Hepatocyte (in vitro differentiated cells): ENCODE data around the gene OCA2. TPM values are rescaled to one million over a fixed set of nuclear protein-coding genes. Genes with fewer than 3 reads are reported as not detected.

Experiments used
- DNase-seq: peaks from one replicate; pipeline ENCODE4 v3.0.0-alpha.2; 2016; ENCODE audit warnings: low spot score
- H2AFZ ChIP-seq: fragments of 200-600 bp; sonication (generic); 2 replicates; pipeline ENCODE4 v1.6.0; 2016; ENCODE audit warnings: antibody characterized with exemption, mild to moderate bottlenecking
- H3K27ac ChIP-seq: fragments of 200-600 bp; sonication (generic); 2 replicates; pipeline ENCODE4 v1.5.1; 2016; ENCODE audit warnings: mild to moderate bottlenecking
- H3K27me3 ChIP-seq: fragments of 200-600 bp; sonication (generic); 2 replicates; pipeline ENCODE4 v1.6.1; 2016
- H3K36me3 ChIP-seq: fragments of 200-600 bp; sonication (generic); replicated peaks from 2 replicates; pipeline ENCODE4 v1.5.1; 2016; ENCODE audit warnings: low read depth; ENCODE audit not compliant: insufficient read depth
- H3K4me1 ChIP-seq: fragments of 200-600 bp; sonication (generic); 2 replicates; pipeline ENCODE4 v1.5.1; 2016; ENCODE audit warnings: mild to moderate bottlenecking, moderate library complexity; ENCODE audit not compliant: insufficient read depth
- H3K4me2 ChIP-seq: fragments of 200-600 bp; sonication (generic); 2 replicates; pipeline ENCODE4 v1.6.0; 2016
- H3K4me3 ChIP-seq: fragments of 200-600 bp; sonication (generic); 2 replicates; pipeline ENCODE4 v1.5.1; 2016; ENCODE audit warnings: mild to moderate bottlenecking
- H3K79me2 ChIP-seq: fragments of 200-600 bp; sonication (generic); 2 replicates; pipeline ENCODE4 v1.6.0; 2017; ENCODE audit warnings: mild to moderate bottlenecking
- H3K9me2 ChIP-seq: fragments of 200-600 bp; sonication (generic); replicated peaks from 2 replicates; pipeline ENCODE4 v1.6.0; 2017; ENCODE audit warnings: mild to moderate bottlenecking; ENCODE audit not compliant: insufficient read depth
- H3K9me3 ChIP-seq: fragments of 200-600 bp; sonication (generic); 2 replicates; pipeline ENCODE4 v1.5.1; 2016; ENCODE audit warnings: low read depth, mild to moderate bottlenecking
- H4K20me1 ChIP-seq: fragments of 200-600 bp; sonication (generic); 2 replicates; pipeline ENCODE4 v1.6.0; 2016; ENCODE audit warnings: mild to moderate bottlenecking; ENCODE audit not compliant: insufficient read depth, poor library complexity, severe bottlenecking
- CTCF ChIP-seq: fragments of 200-600 bp; sonication (generic); IDR thresholded peaks from 2 replicates; pipeline ENCODE4 v1.5.1; 2016; ENCODE audit warnings: antibody characterized with exemption, mild to moderate bottlenecking; ENCODE audit not compliant: poor library complexity
- EZH2 ChIP-seq: fragments of 200-600 bp; sonication (generic); IDR thresholded peaks from 2 replicates; pipeline ENCODE4 v1.6.1; 2016; ENCODE audit warnings: antibody characterized with exemption, mild to moderate bottlenecking, borderline replicate concordance
- EZH2phosphoT487 ChIP-seq: fragments of 200-600 bp; sonication (generic); IDR thresholded peaks from one replicate; pipeline ENCODE4 v1.6.1; 2018; ENCODE audit warnings: antibody characterized with exemption, mild to moderate bottlenecking, low read depth, moderate library complexity; ENCODE audit not compliant: unreplicated experiment, severe bottlenecking
- WGBS: methylation state at CpG from one replicate; pipeline ENCODE4 v1.1.6; 2016; ENCODE audit warnings: low lambda C conversion rate; ENCODE audit errors: missing lambda C conversion rate; 5-methylcytosine and 5-hydroxymethylcytosine counted together
- polyA plus RNA-seq: library from polyadenylated mRNA; unstranded; fragments of >200 nt; fragmentation: Nextera tagmentation; extraction: Ambion mirVana; gene quantifications from 2 replicates; pipeline ENCODE4 v1.2.1, GENCODE V29; 2016
- total RNA-seq: library from RNA; depleted of rRNA; stranded (reverse); fragments of >200 nt; gene quantifications from 2 replicates; pipeline ENCODE4 v1.2.3, GENCODE V29; 2014

Gene OCA2
- total and polyA plus RNA-seq, 2 experiments from 2014 or later: 25.1 to 27.7 TPM

- no peaks in the 10 kb centered on the region for H3K36me3 ChIP-seq
- no peak overlapping the region for H3K4me3 ChIP-seq
- no peak for DNase-seq
- TF ChIP-seq EZH2phosphoT487 (no peak), CTCF (no peak), EZH2 (no peak)
- H3K27me3 ChIP-seq: peaks cover 8% of the 10 kb centered on the region
- H3K9me2 ChIP-seq: no peaks in the 10 kb centered on the region
- H3K27ac ChIP-seq: no peak overlapping the region
- H3K79me2 ChIP-seq: no peaks in the 10 kb centered on the region
- no peak overlapping the region for H2AFZ ChIP-seq
- H3K4me2 ChIP-seq: no peak overlapping the region
- peaks cover 8% of the 10 kb centered on the region for H3K4me1 ChIP-seq
- no peaks in the 10 kb centered on the region for H3K9me3 ChIP-seq
- WGBS: 95% methylated on average over 20 of the region's 20 CpGs
- no peaks in the 10 kb centered on the region for H4K20me1 ChIP-seq
These were observed 13.1 kb upstream of the OCA2 start for GRCh38 chr15:28112101-28112760.

GRCh38 chr15:28111543-28111942, 12.4 kb upstream of the OCA2 start:
- no peaks in the 10 kb centered on the region for H3K36me3 ChIP-seq
- H2AFZ ChIP-seq: no peak overlapping the region
- no peak overlapping the region for H3K27ac ChIP-seq
- H3K79me2 ChIP-seq: no peaks in the 10 kb centered on the region
- H3K4me3 ChIP-seq: no peak overlapping the region
- no peaks in the 10 kb centered on the region for H3K9me3 ChIP-seq
- peaks cover 15% of the 10 kb centered on the region for H3K27me3 ChIP-seq
- WGBS: 97% methylated on average over 26 of the region's 26 CpGs
- peaks cover 13% of the 10 kb centered on the region for H3K4me1 ChIP-seq
- H3K4me2 ChIP-seq: no peak overlapping the region
- TF ChIP-seq CTCF (no peak), EZH2 (no peak), EZH2phosphoT487 (no peak)
- DNase-seq: no peak
- no peaks in the 10 kb centered on the region for H3K9me2 ChIP-seq
- no peaks in the 10 kb centered on the region for H4K20me1 ChIP-seq

GRCh38 chr15:28110481-28110881, 11.4 kb upstream of the OCA2 start:
- no peaks in the 10 kb centered on the region for H3K9me2 ChIP-seq
- H3K4me2 ChIP-seq: no peak overlapping the region
- no peak for TF ChIP-seq EZH2
- TF ChIP-seq CTCF: no peak
- TF ChIP-seq EZH2phosphoT487: no peak
- WGBS: 83% methylated on average over 7 of the region's 7 CpGs
- H3K27me3 ChIP-seq: peaks cover 18% of the 10 kb centered on the region
- no peak overlapping the region for H3K4me3 ChIP-seq
- no peak overlapping the region for H3K27ac ChIP-seq
- H3K9me3 ChIP-seq: no peaks in the 10 kb centered on the region
- no peak overlapping the region for H2AFZ ChIP-seq
- DNase-seq: no peak
- H3K36me3 ChIP-seq: no peaks in the 10 kb centered on the region
- H3K79me2 ChIP-seq: no peaks in the 10 kb centered on the region
- peaks cover 15% of the 10 kb centered on the region for H3K4me1 ChIP-seq
- H4K20me1 ChIP-seq: no peaks in the 10 kb centered on the region
